CD4-positive, alpha-beta memory T cell (primary cell): ENCODE measurements around the gene CIB4. TPM values are rescaled to one million over a fixed set of nuclear protein-coding genes. Genes with fewer than 3 reads are reported as not detected.

Experiments used
- CTCF ChIA-PET: fragments of 350-600 bp; sonication (Branson Sonifier 250); formaldehyde crosslinking; loops from one replicate; lab custom pipeline; 2021; ENCODE audit warnings: inconsistent platforms; ENCODE audit not compliant: partially characterized antibody; lab: Charles Lee
- POLR2A ChIA-PET: fragments of 350-600 bp; sonication (Branson Sonifier 250); formaldehyde crosslinking; loops from one replicate; lab custom pipeline; 2021; ENCODE audit not compliant: partially characterized antibody; lab: Charles Lee
- DNase-seq, 5 donors: peaks; one replicate each; pipeline versions ENCODE4 v3.0.0 to v3.0.0-alpha.2; 2020 to 2022; ENCODE audit warnings: mixed read lengths in 1 of 5
- H3K27ac ChIP-seq: one replicate; pipeline ENCODE4 v1.7.0; 2013; ENCODE audit warnings: low read depth, low read length
- H3K27me3 ChIP-seq: 2 replicates; pipeline ENCODE4 v1.7.0; 2013; ENCODE audit warnings: mild to moderate bottlenecking, low read length, moderate library complexity; ENCODE audit not compliant: insufficient read depth
- H3K36me3 ChIP-seq: 2 replicates; pipeline ENCODE4 v1.7.0; 2013; ENCODE audit warnings: mild to moderate bottlenecking, low read length, moderate library complexity; ENCODE audit not compliant: insufficient read depth
- H3K4me1 ChIP-seq: 2 replicates; pipeline ENCODE4 v1.7.0; 2013; ENCODE audit warnings: mild to moderate bottlenecking, low read length, moderate library complexity; ENCODE audit not compliant: insufficient read depth
- H3K4me3 ChIP-seq, 2 donors: one replicate each; pipeline ENCODE4 v1.7.0; 2013; ENCODE audit warnings: low read length in 2 of 2, mild to moderate bottlenecking in 1 of 2
- H3K9me3 ChIP-seq, 2 donors: one replicate each; pipeline ENCODE4 v1.7.0; 2013; ENCODE audit warnings: low read length in 2 of 2, control low read depth in 1 of 2; ENCODE audit not compliant: control insufficient read depth in 1 of 2
- H3K27ac Mint-ChIP-seq, 7 donors: one replicate each; pipeline ENCODE4 v1.8.0; 2020 to 2021; ENCODE audit warnings: mixed read lengths in 7 of 7, mild to moderate bottlenecking in 6 of 7, inconsistent platforms in 3 of 7, moderate library complexity in 3 of 7
- H3K27me3 Mint-ChIP-seq, 2 donors: one replicate each; pipeline ENCODE4 v1.8.0; 2020 to 2021; ENCODE audit warnings: mixed read lengths in 2 of 2
- H3K36me3 Mint-ChIP-seq, 2 donors: one replicate each; pipeline ENCODE4 v1.8.0; 2020 to 2021; ENCODE audit warnings: mixed read lengths in 2 of 2, inconsistent platforms in 1 of 2, mild to moderate bottlenecking in 1 of 2
- H3K4me1 Mint-ChIP-seq, 4 donors: one replicate each; pipeline ENCODE4 v1.8.0; 2020 to 2021; ENCODE audit warnings: mixed read lengths in 4 of 4, mild to moderate bottlenecking in 1 of 4
- H3K4me3 Mint-ChIP-seq, 8 donors: one replicate each; pipeline ENCODE4 v1.8.0; 2020 to 2021; ENCODE audit warnings: mixed read lengths in 8 of 8, mild to moderate bottlenecking in 7 of 8, moderate library complexity in 6 of 8, inconsistent platforms in 3 of 8
- H3K9me3 Mint-ChIP-seq, 8 donors: one replicate each; pipeline ENCODE4 v1.8.0; 2020 to 2021; ENCODE audit warnings: mixed read lengths in 8 of 8, mild to moderate bottlenecking in 5 of 8, inconsistent platforms in 3 of 8, moderate library complexity in 1 of 8
- intact Hi-C: fragments of 100-400 bp; cut with micrococcal nuclease; formaldehyde crosslinking; loops from one replicate; pipeline ENCODE4 v1.15.1; 2023
- polyA plus RNA-seq, 2 donors: library from polyadenylated mRNA; unstranded; fragments of 300-500 nt; fragmentation: Illumina TruSeq; gene quantifications; one replicate each; pipeline ENCODE4 v1.2.3, GENCODE V29; 2021
- total RNA-seq, 2 experiments: library from RNA; stranded (reverse); gene quantifications; one replicate each; pipeline ENCODE4 v1.2.3, GENCODE V29; 2021

CIB4 gene
- total and polyA plus RNA-seq, 4 experiments from 2014 or later: not detected

GRCh38 chr2:26609839-26610277, 31.3 kb downstream of the CIB4 start:
- DNase-seq: no peak
- Histone ChIP-seq H3K9me3 (no peaks in the 10 kb centered on the region), H3K4me1 (peaks cover 5% of the 10 kb centered on the region), H3K27ac (no peak overlapping the region), H3K4me3 (no peak overlapping the region), H3K27me3 (peaks cover 4% of the 10 kb centered on the region), H3K36me3 (no peaks in the 10 kb centered on the region)
- CTCF ChIA-PET: no interaction called here
- peak overlapping the region in 1 of 7 donors; percentile 28 for H3K27ac Mint-ChIP-seq
- H3K27me3 Mint-ChIP-seq: peaks cover 6 to 13% of the 10 kb centered on the region in 2 donors
- no peaks in the 10 kb centered on the region for H3K36me3 Mint-ChIP-seq
- peak overlapping the region in 1 of 8 donors; percentile 42 for H3K4me3 Mint-ChIP-seq
- POLR2A ChIA-PET: no interaction called here
- intact Hi-C loops: no loop called here
- H3K9me3 Mint-ChIP-seq: peaks cover 0 to 1% (median 0%) of the 10 kb centered on the region in 8 donors
- peaks cover 3 to 11% (median 8%) of the 10 kb centered on the region in 4 donors for H3K4me1 Mint-ChIP-seq

GRCh38 chr2:26609205-26609631, 31.9 kb downstream of the CIB4 start:
- DNase-seq: no peak
- Histone ChIP-seq H3K36me3 (no peaks in the 10 kb centered on the region), H3K9me3 (no peaks in the 10 kb centered on the region), H3K4me3 (no peak overlapping the region), H3K4me1 (peaks cover 5% of the 10 kb centered on the region), H3K27ac (no peak overlapping the region), H3K27me3 (peaks cover 4% of the 10 kb centered on the region)
- peaks cover 3 to 11% (median 8%) of the 10 kb centered on the region in 4 donors for H3K4me1 Mint-ChIP-seq
- ChIA-PET POLR2A (no interaction called here), CTCF (no interaction called here)
- intact Hi-C loops: no loop called here
- peaks cover 0 to 8% (median under 1%) of the 10 kb centered on the region in 8 donors for H3K9me3 Mint-ChIP-seq
- H3K27me3 Mint-ChIP-seq: peaks cover 9 to 13% of the 10 kb centered on the region in 2 donors
- no peak overlapping the region for H3K27ac Mint-ChIP-seq
- no peak overlapping the region for H3K4me3 Mint-ChIP-seq
- no peaks in the 10 kb centered on the region for H3K36me3 Mint-ChIP-seq

DNA sequence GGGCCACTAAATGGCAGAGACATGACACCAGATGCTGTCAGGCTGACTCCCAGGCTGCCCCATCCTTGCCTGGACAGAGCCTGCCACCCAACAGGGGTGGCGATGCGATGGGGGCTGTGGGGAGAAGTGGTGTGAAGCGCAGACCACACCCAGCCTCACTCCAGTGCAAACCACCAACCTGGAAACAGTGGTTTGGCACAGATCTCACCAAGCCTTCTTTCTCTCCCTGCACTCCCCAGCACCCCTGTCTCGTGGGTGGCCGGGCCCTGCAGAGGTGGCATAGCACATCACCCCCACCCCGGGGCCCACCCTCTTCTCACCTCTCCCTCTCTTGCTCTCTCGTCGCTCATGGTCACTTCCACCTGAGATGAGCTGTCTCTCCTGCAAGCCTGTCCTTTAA, 32.6 kb downstream of the CIB4 start:
- ChIA-PET POLR2A (no interaction called here), CTCF (interaction anchor here (0.9 to 1.9 kb wide), 2 partner anchors 8 to 133 kb away, joined by 3 to 7 read pairs; no protein-coding TSS in a partner anchor)
- no peak for DNase-seq
- H3K27ac ChIP-seq: no peak overlapping the region
- Mint-ChIP-seq H3K4me3 (no peak overlapping the region), H3K27me3 (peaks cover 9 to 13% of the 10 kb centered on the region in 2 donors), H3K36me3 (no peaks in the 10 kb centered on the region), H3K27ac (no peak overlapping the region), H3K4me1 (peaks cover 3 to 11% (median 8%) of the 10 kb centered on the region in 4 donors), H3K9me3 (peaks cover 0 to 10% (median 1%) of the 10 kb centered on the region in 8 donors)
- peaks cover 5% of the 10 kb centered on the region for H3K4me1 ChIP-seq
- H3K36me3 ChIP-seq: no peaks in the 10 kb centered on the region
- no peaks in the 10 kb centered on the region for H3K9me3 ChIP-seq
- H3K27me3 ChIP-seq: peaks cover 4% of the 10 kb centered on the region
- no peak overlapping the region for H3K4me3 ChIP-seq
- intact Hi-C loops: no loop called here

- peaks cover 5% of the 10 kb centered on the region for H3K4me1 ChIP-seq
- Mint-ChIP-seq H3K27me3 (peaks cover 10 to 17% of the 10 kb centered on the region in 2 donors), H3K4me1 (peaks cover 3 to 11% (median 8%) of the 10 kb centered on the region in 4 donors), H3K27ac (no peak overlapping the region), H3K36me3 (no peaks in the 10 kb centered on the region), H3K4me3 (no peak overlapping the region), H3K9me3 (peaks cover 0 to 17% (median 2%) of the 10 kb centered on the region in 8 donors)
- H3K27me3 ChIP-seq: peaks cover 4% of the 10 kb centered on the region
- CTCF ChIA-PET: interaction anchor here (0.7 to 4.0 kb wide), 6 partner anchors 8 to 138 kb away, joined by 3 to 43 read pairs (median 7); no protein-coding TSS in a partner anchor
- DNase-seq: no peak
- intact Hi-C loops: no loop called here
- POLR2A ChIA-PET: no interaction called here
- no peaks in the 10 kb centered on the region for H3K36me3 ChIP-seq
- no peaks in the 10 kb centered on the region for H3K9me3 ChIP-seq
- H3K27ac ChIP-seq: no peak overlapping the region
- H3K4me3 ChIP-seq: no peak overlapping the region
Observed at GRCh38 chr2:26607698-26608097, 33.5 kb downstream of the CIB4 start.

GRCh38 chr2:26606847-26607190, 34.3 kb downstream of the CIB4 start:
- ChIA-PET POLR2A (no interaction called here), CTCF (interaction anchor here (1.1 to 4.0 kb wide), 6 partner anchors 9 to 139 kb away, joined by 3 to 43 read pairs (median 7); no protein-coding TSS in a partner anchor)
- Mint-ChIP-seq H3K27me3 (peaks cover 10 to 20% of the 10 kb centered on the region in 2 donors), H3K36me3 (no peaks in the 10 kb centered on the region), H3K4me1 (peaks cover 3 to 11% (median 8%) of the 10 kb centered on the region in 4 donors), H3K27ac (no peak overlapping the region), H3K4me3 (no peak overlapping the region), H3K9me3 (peaks cover 0 to 17% (median 2%) of the 10 kb centered on the region in 8 donors)
- Histone ChIP-seq H3K4me3 (no peak overlapping the region), H3K27ac (no peak overlapping the region), H3K9me3 (no peaks in the 10 kb centered on the region), H3K4me1 (peaks cover 5% of the 10 kb centered on the region), H3K36me3 (no peaks in the 10 kb centered on the region), H3K27me3 (peaks cover 4% of the 10 kb centered on the region)
- DNase-seq: no peak
- intact Hi-C loops: no loop called here

- Histone ChIP-seq H3K4me1 (peaks cover 5% of the 10 kb centered on the region), H3K9me3 (no peaks in the 10 kb centered on the region), H3K36me3 (no peaks in the 10 kb centered on the region), H3K27ac (no peak overlapping the region), H3K27me3 (peaks cover 4% of the 10 kb centered on the region), H3K4me3 (no peak overlapping the region)
- H3K9me3 Mint-ChIP-seq: peaks cover 0 to 17% (median 2%) of the 10 kb centered on the region in 8 donors
- ChIA-PET POLR2A (no interaction called here), CTCF (interaction anchor here (1.1 to 4.0 kb wide), 7 partner anchors 9 to 140 kb away, joined by 3 to 43 read pairs (median 7); no protein-coding TSS in a partner anchor)
- H3K4me1 Mint-ChIP-seq: peaks cover 3 to 11% (median 8%) of the 10 kb centered on the region in 4 donors
- no peak overlapping the region for H3K4me3 Mint-ChIP-seq
- no peak for DNase-seq
- no peaks in the 10 kb centered on the region for H3K36me3 Mint-ChIP-seq
- H3K27me3 Mint-ChIP-seq: peaks cover 11 to 26% of the 10 kb centered on the region in 2 donors
- H3K27ac Mint-ChIP-seq: no peak overlapping the region
- intact Hi-C loops: no loop called here
Observed at GRCh38 chr2:26605999-26606846, 34.9 kb downstream of the CIB4 start.
